H1 (cell line): ENCODE results near the gene ZFYVE19. TPM values are rescaled to one million over a fixed set of nuclear protein-coding genes. Genes with fewer than 3 reads are reported as not detected.

Source experiments
- CBX8 ChIP-seq: fragments of 300-800, 300-1000 bp; sonication (generic); IDR thresholded peaks from 2 replicates; pipeline ENCODE4 v1.7.1; 2016; ENCODE audit warnings: low read depth, low read length, borderline replicate concordance
- EP300 ChIP-seq, 2 experiments: IDR thresholded peaks; 1 replicate in 1 of 2; 2 replicates in 1 of 2; pipeline ENCODE4 v1.6.1; 2011 to 2012; ENCODE audit warnings: low read depth in 2 of 2, low read length in 2 of 2, mild to moderate bottlenecking in 2 of 2, borderline replicate concordance in 1 of 2, inconsistent platforms in 1 of 2, moderate library complexity in 1 of 2
- HDAC2 ChIP-seq, 2 experiments: fragments of 300-600 bp in 1 of 2; sonication (generic) in 1 of 2; IDR thresholded peaks; 2 replicates each; pipeline ENCODE4 v1.6.1; 2011 to 2012; ENCODE audit warnings: low read depth in 2 of 2, low read length in 2 of 2, mild to moderate bottlenecking in 2 of 2, moderate library complexity in 2 of 2, borderline replicate concordance in 1 of 2, inconsistent platforms in 1 of 2
- MAX ChIP-seq: IDR thresholded peaks from 2 replicates; pipeline ENCODE4 v1.6.1; 2012; ENCODE audit warnings: inconsistent platforms
- NANOG ChIP-seq: IDR thresholded peaks from 2 replicates; pipeline ENCODE4 v1.6.1; 2011; ENCODE audit warnings: low read length, low read depth, mild to moderate bottlenecking, inconsistent platforms; ENCODE audit not compliant: insufficient read depth, poor library complexity, severe bottlenecking
- POLR2A ChIP-seq, 2 experiments: IDR thresholded peaks; 1 replicate in 1 of 2; 2 replicates in 1 of 2; pipeline ENCODE4 v1.6.1; 2011; ENCODE audit warnings: low read depth in 2 of 2, low read length in 2 of 2, mild to moderate bottlenecking in 2 of 2; ENCODE audit errors: control extremely low read depth in 1 of 2
- RNF2 ChIP-seq: fragments of 200-900, 300-1000 bp; sonication (generic); IDR thresholded peaks from 2 replicates; pipeline ENCODE4 v1.7.1; 2016; ENCODE audit warnings: borderline replicate concordance, low read depth, mild to moderate bottlenecking, antibody characterized with exemption, low read length; ENCODE audit not compliant: poor library complexity, severe bottlenecking; ENCODE audit errors: missing control alignments
- SP4 ChIP-seq: IDR thresholded peaks from 2 replicates; pipeline ENCODE4 v1.6.1; 2012; ENCODE audit warnings: low read length, inconsistent platforms
- polyA plus RNA-seq, 7 experiments: library from polyadenylated mRNA; depleted of rRNA in 3 of 7; stranded (reverse) in 5 of 7; unstranded in 2 of 7; fragments of >200 nt in 5 of 7; fragments of 200-250 nt in 2 of 7; gene quantifications; 1 replicate in 5 of 7; 2 replicates in 1 of 7; 4 replicates in 1 of 7; pipeline versions ENCODE4 v1.2.1 to v1.2.3, GENCODE V29; 2011 to 2013; ENCODE audit warnings: missing spikeins in 2 of 7, mixed read lengths in 2 of 7
- small RNA-seq: library from polyadenylated mRNA; stranded (forward); fragments of <200 nt; extraction: miRNeasy Mini kit (QIAGEN cat#:217004); gene quantifications from one replicate; pipeline ENCODE3, GENCODE V24; 2013; ENCODE audit not compliant: insufficient read depth
- total RNA-seq: library from RNA; stranded (reverse); fragmentation: NEBNext Ultra II Directional; extraction: Animal tissue kit (Norgen Biotek cat#: 25700); gene quantifications from 2 replicates; pipeline ENCODE4 v1.2.1, GENCODE V29; 2021

Gene ZFYVE19
- total and polyA plus RNA-seq, 2 of the 8 experiments (the other 6 are each of a cell fraction or from before 2014, with no cell fraction given): 11.2 to 21.8 TPM

GRCh38 chr15:40863660-40864270, 56.9 kb downstream of the ZFYVE19 start (continued):
- no peak for TF ChIP-seq RNF2
- TF ChIP-seq EP300 (IDR thresholded peaks at IDR 0.05; ENCODE audit: borderline replicate concordance in 1 of 2, low read depth in 2 of 2, low read length in 2 of 2): no peak
- no peak for TF ChIP-seq CBX8
- no peak for TF ChIP-seq HDAC2 (IDR thresholded peaks at IDR 0.05; ENCODE audit: borderline replicate concordance in 1 of 2, low read depth in 2 of 2, low read length in 2 of 2)
- no peak for TF ChIP-seq NANOG
- no peak for TF ChIP-seq MAX
- no peak for TF ChIP-seq SP4
- no peak for TF ChIP-seq POLR2A (IDR thresholded peaks at IDR 0.05; ENCODE audit: control extremely low read depth in 1 of 2, low read depth in 2 of 2, low read length in 2 of 2)
- TF ChIP-seq, all 59 proteins: peak for 0

Small RNA genes within 50 kb of the gene (small RNA-seq; reads per million reads assigned to genes)
- gene SUMO2P15: not detected

Other genes with a start within 250 kb of the ZFYVE19 start
- 10.2 and 12.1 TPM in 2 replicates for gene CCDC32, start 242.0 kb upstream of the ZFYVE19 start, total RNA-seq
- 2.9 and 8.9 TPM in 2 replicates for gene CCDC32, start 242.0 kb upstream of the ZFYVE19 start, polyA plus RNA-seq (2011; rRNA removed)
- 25.1 and 28.5 TPM in 2 replicates for gene RPUSD2, start 237.8 kb upstream of the ZFYVE19 start, total RNA-seq
- 14.5 and 19.9 TPM in 2 replicates for gene RPUSD2, start 237.8 kb upstream of the ZFYVE19 start, polyA plus RNA-seq (2011; rRNA removed)
- 22.3 and 22.5 TPM in 2 replicates for gene KNL1, start 212.8 kb upstream of the ZFYVE19 start, total RNA-seq
- gene KNL1, start 212.8 kb upstream of the ZFYVE19 start, polyA plus RNA-seq (2011; rRNA removed): 2.7 and 4.4 TPM in 2 replicates
- 41.6 and 42.4 TPM in 2 replicates for gene RAD51, start 111.9 kb upstream of the ZFYVE19 start, total RNA-seq
- gene RAD51, start 111.9 kb upstream of the ZFYVE19 start, polyA plus RNA-seq (2011; rRNA removed): 25.2 and 32.2 TPM in 2 replicates
- gene RMDN3, start 51.8 kb upstream of the ZFYVE19 start, total RNA-seq: 24.1 and 25.0 TPM in 2 replicates
- 10.8 and 13.8 TPM in 2 replicates for gene RMDN3, start 51.8 kb upstream of the ZFYVE19 start, polyA plus RNA-seq (2011; rRNA removed)
- 22.7 and 25.9 TPM in 2 replicates for gene GCHFR, start 43.0 kb upstream of the ZFYVE19 start, total RNA-seq
- gene GCHFR, start 43.0 kb upstream of the ZFYVE19 start, polyA plus RNA-seq (2011; rRNA removed): 81.5 and 102 TPM in 2 replicates
- gene C15orf62, start 37.1 kb upstream of the ZFYVE19 start, total RNA-seq: 0.56 and 0.57 TPM in 2 replicates
- 0.06 and 0.19 TPM in 2 replicates for gene C15orf62, start 37.1 kb upstream of the ZFYVE19 start, polyA plus RNA-seq (2011; rRNA removed)
- gene DNAJC17, start 384 bp downstream of the ZFYVE19 start, total RNA-seq: 39.5 and 43.8 TPM in 2 replicates
- gene DNAJC17, start 384 bp downstream of the ZFYVE19 start, polyA plus RNA-seq (2011; rRNA removed): 45.4 and 47.2 TPM in 2 replicates
- gene PPP1R14D, start 21.6 kb downstream of the ZFYVE19 start, total RNA-seq: not detected in 2 replicates
- gene PPP1R14D, start 21.6 kb downstream of the ZFYVE19 start, polyA plus RNA-seq (2011; rRNA removed): not detected in 2 replicates
- 117 TPM in 2 replicates for gene SPINT1, start 37.0 kb downstream of the ZFYVE19 start, total RNA-seq
- 155 and 266 TPM in 2 replicates for gene SPINT1, start 37.0 kb downstream of the ZFYVE19 start, polyA plus RNA-seq (2011; rRNA removed)
- 2.4 and 2.7 TPM in 2 replicates for gene RHOV, start 67.1 kb downstream of the ZFYVE19 start, total RNA-seq
- gene RHOV, start 67.1 kb downstream of the ZFYVE19 start, polyA plus RNA-seq (2011; rRNA removed): 1.5 and 2.2 TPM in 2 replicates
- 31.9 and 32.7 TPM in 2 replicates for gene VPS18, start 87.4 kb downstream of the ZFYVE19 start, total RNA-seq
- gene VPS18, start 87.4 kb downstream of the ZFYVE19 start, polyA plus RNA-seq (2011; rRNA removed): 28.9 and 32.9 TPM in 2 replicates
- 0.48 and 0.60 TPM in 2 replicates for gene DLL4, start 122.3 kb downstream of the ZFYVE19 start, total RNA-seq
- gene DLL4, start 122.3 kb downstream of the ZFYVE19 start, polyA plus RNA-seq (2011; rRNA removed): 0.22 and 0.23 TPM in 2 replicates
- 28.7 and 34.3 TPM in 2 replicates for gene CHAC1, start 146.4 kb downstream of the ZFYVE19 start, total RNA-seq
- gene CHAC1, start 146.4 kb downstream of the ZFYVE19 start, polyA plus RNA-seq (2011; rRNA removed): 159 and 215 TPM in 2 replicates